OCI-LY3 (cell line): Measurements from ENCODE around the gene GFRA4.
A peak's percentile ranks its signal among the peaks of the same experiment; 100 is the strongest.

ENCODE experiments used
- H2AFZ ChIP-seq: fragments of 200-600, 300-600 bp; shearing (Covaris generic); 2 replicates; pipeline ENCODE4 v1.6.0; 2014; ENCODE audit warnings: antibody characterized with exemption, low read depth, low read length
- H3K27ac ChIP-seq: fragments of 200-600, 300-600 bp; sonication (generic); 2 replicates; pipeline ENCODE4 v1.5.1; 2014; ENCODE audit warnings: mild to moderate bottlenecking, low read length, moderate library complexity, mixed read lengths
- H3K27me3 ChIP-seq: fragments of 200-600, 300-600 bp; sonication (generic); 2 replicates; pipeline ENCODE4 v1.6.1; 2014; ENCODE audit warnings: low read depth, low read length, mixed read lengths
- H3K36me3 ChIP-seq: fragments of 200-600, 300-600 bp; sonication (generic); replicated peaks from 2 replicates; pipeline ENCODE3; 2014; ENCODE audit warnings: low read depth, low read length, mixed read lengths
- H3K4me1 ChIP-seq: fragments of 300-600, 200-600 bp; sonication (generic); 2 replicates; pipeline ENCODE4 v1.6.1; 2014; ENCODE audit warnings: low read length, mixed read lengths
- H3K4me2 ChIP-seq: fragments of 200-600, 300-600 bp; sonication (generic); 2 replicates; pipeline ENCODE4 v1.6.1; 2014; ENCODE audit warnings: low read length, mixed read lengths
- H3K4me3 ChIP-seq: fragments of 300-600, 200-600 bp; sonication (generic); 2 replicates; pipeline ENCODE4 v1.5.1; 2014; ENCODE audit warnings: antibody characterized with exemption, mild to moderate bottlenecking, low read length, moderate library complexity
- H3K79me2 ChIP-seq: fragments of 300-600, 200-600 bp; shearing (Covaris generic); 2 replicates; pipeline ENCODE4 v1.6.1; 2014; ENCODE audit warnings: mild to moderate bottlenecking, low read length, mixed read lengths
- H3K9ac ChIP-seq: fragments of 300-600, 200-600 bp; shearing (Covaris generic); 2 replicates; pipeline ENCODE4 v1.6.0; 2014; ENCODE audit warnings: mild to moderate bottlenecking, low read length, moderate library complexity
- H3K9me3 ChIP-seq: fragments of 200-600, 300-600 bp; shearing (Covaris generic); 2 replicates; pipeline ENCODE4 v1.6.1; 2014; ENCODE audit warnings: low read length, mixed read lengths; ENCODE audit not compliant: insufficient read depth
- H4K20me1 ChIP-seq: fragments of 200-600, 300-600 bp; sonication (generic); 2 replicates; pipeline ENCODE4 v1.6.1; 2016; ENCODE audit warnings: low read length, mixed read lengths; ENCODE audit not compliant: insufficient read depth
- CTCF ChIP-seq: fragments of 200-600, 300-600 bp; sonication (generic); IDR thresholded peaks from 2 replicates; pipeline ENCODE4 v1.5.1; 2014; ENCODE audit warnings: antibody characterized with exemption, low read length, low read depth
- EZH2phosphoT487 ChIP-seq: fragments of 200-600 bp; shearing (Covaris generic); IDR thresholded peaks from 2 replicates; pipeline ENCODE4 v1.6.1; 2018; ENCODE audit warnings: antibody characterized with exemption, mixed run types, low read depth

Gene GFRA4

GRCh38 chr20:3658019-3658715 lies 5.0 kb downstream of the GFRA4 start:
- Histone ChIP-seq H3K4me3 (peak overlapping the region; percentile 63), H3K9ac (peak overlapping the region; percentile 46; the same call in 1 of the 2 replicates), H3K9me3 (no peaks in the 10 kb centered on the region), H3K27ac (peak overlapping the region; percentile 71), H3K79me2 (no peaks in the 10 kb centered on the region), H3K4me1 (peaks cover 23% of the 10 kb centered on the region), H3K4me2 (peak overlapping the region; percentile 83), H2AFZ (peak overlapping the region; percentile 94), H4K20me1 (no peaks in the 10 kb centered on the region), H3K27me3 (no peaks in the 10 kb centered on the region), H3K36me3 (no peaks in the 10 kb centered on the region)
- TF ChIP-seq CTCF (no peak), EZH2phosphoT487 (no peak)

GRCh38 chr20:3655131-3655405 lies 8.1 kb downstream of the GFRA4 start:
- Histone ChIP-seq H3K79me2 (no peaks in the 10 kb centered on the region), H3K4me1 (peaks cover 39% of the 10 kb centered on the region), H3K9ac (no peak overlapping the region), H3K36me3 (no peaks in the 10 kb centered on the region), H3K4me3 (no peak overlapping the region), H3K9me3 (no peaks in the 10 kb centered on the region), H3K4me2 (no peak overlapping the region), H3K27me3 (no peaks in the 10 kb centered on the region), H2AFZ (no peak overlapping the region), H4K20me1 (no peaks in the 10 kb centered on the region), H3K27ac (no peak overlapping the region)
- TF ChIP-seq EZH2phosphoT487 (no peak), CTCF (no peak)

GRCh38 chr20:3654326-3655130 lies 8.7 kb downstream of the GFRA4 start:
- H3K4me3 ChIP-seq = no peak overlapping the region
- H3K27me3 ChIP-seq = no peaks in the 10 kb centered on the region
- TF ChIP-seq EZH2phosphoT487 (no peak), CTCF (no peak)
- H3K4me1 ChIP-seq = peaks cover 34% of the 10 kb centered on the region
- H3K79me2 ChIP-seq = no peaks in the 10 kb centered on the region
- no peak overlapping the region for H2AFZ ChIP-seq
- no peak overlapping the region for H3K9ac ChIP-seq
- H3K9me3 ChIP-seq = no peaks in the 10 kb centered on the region
- H4K20me1 ChIP-seq = no peaks in the 10 kb centered on the region
- H3K36me3 ChIP-seq = no peaks in the 10 kb centered on the region
- no peak overlapping the region for H3K4me2 ChIP-seq
- H3K27ac ChIP-seq = no peak overlapping the region

- Histone ChIP-seq H3K27ac (no peak overlapping the region), H3K9ac (no peak overlapping the region), H3K4me2 (no peak overlapping the region)
Observed at GRCh38 chr20:3653921-3654320, 9.3 kb downstream of the GFRA4 start.

More at GRCh38 chr20:3653921-3654320, 9.3 kb downstream of the GFRA4 start:
- Histone ChIP-seq H3K4me3 (no peak overlapping the region), H3K79me2 (no peaks in the 10 kb centered on the region), H3K27me3 (no peaks in the 10 kb centered on the region), H3K4me1 (peaks cover 28% of the 10 kb centered on the region), H3K36me3 (no peaks in the 10 kb centered on the region), H4K20me1 (no peaks in the 10 kb centered on the region), H3K9me3 (no peaks in the 10 kb centered on the region), H2AFZ (no peak overlapping the region)
- no peak for TF ChIP-seq EZH2phosphoT487
- TF ChIP-seq CTCF = no peak
